ENCODE data around the gene BOLA1.
"Not testable (repeated sequence)": the region's sequence is repeated elsewhere in the genome, so short reads cannot be mapped to it uniquely, and the experiment has no call there.

DNA sequence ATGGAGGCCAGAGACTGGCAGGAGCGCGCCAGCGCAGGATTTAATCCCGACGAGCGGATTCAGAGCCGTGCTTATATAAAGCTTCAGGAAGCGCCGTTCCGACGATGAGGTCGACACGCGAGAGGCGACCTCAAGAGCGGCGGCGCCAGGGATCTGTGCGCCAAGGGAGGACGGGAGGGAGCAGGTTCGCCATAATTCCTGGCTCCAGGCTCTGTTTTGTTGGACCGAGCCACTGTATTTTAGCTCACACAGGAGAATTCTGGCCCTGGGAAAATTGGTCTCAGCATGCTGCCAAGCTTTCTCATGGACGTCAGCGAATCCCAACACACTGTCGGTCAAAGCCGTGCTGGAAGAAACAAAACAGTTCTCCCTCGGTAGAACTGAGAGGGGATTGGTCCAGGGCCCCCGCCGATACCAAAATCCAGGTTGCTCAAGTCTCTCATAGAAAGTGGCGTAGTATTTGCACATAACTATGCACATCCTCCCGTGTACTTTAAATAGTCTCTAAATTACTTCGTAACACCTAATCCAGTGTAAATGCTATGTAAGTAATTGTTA is 37.8 kb upstream of the BOLA1 start:
- not testable (repeated sequence) for TF ChIP-seq CTCF (IDR thresholded peaks at IDR 0.05; ENCODE audit: extremely low read depth in 1 of 2, insufficient read depth in 1 of 2, low read depth in 1 of 2, low read length in 2 of 2); POLR2A (IDR thresholded peaks at IDR 0.05; ENCODE audit: low read depth, low read length); EZH2 (IDR thresholded peaks at IDR 0.05; ENCODE audit: borderline replicate concordance, low read depth, low read length, severe bottlenecking); POLR2AphosphoS5 (IDR thresholded peaks at IDR 0.05; ENCODE audit: insufficient read depth, low read depth, low read length); MAX (IDR thresholded peaks at IDR 0.05; ENCODE audit: insufficient read depth, insufficient read length); JUN (IDR thresholded peaks at IDR 0.05; ENCODE audit: borderline replicate concordance, insufficient read depth, insufficient read length, low read depth); MYC (IDR thresholded peaks at IDR 0.05; ENCODE audit: low read depth, low read length)

Measured in endothelial cell of umbilical vein (primary cell).